Smooth muscle cell (in vitro differentiated cells): ENCODE measurements around the gene TMED5. TPM values are rescaled to one million over a fixed set of nuclear protein-coding genes. Genes with fewer than 3 reads are reported as not detected.

ENCODE experiments used
- DNase-seq: peaks from one replicate; lab custom pipeline; 2025; ENCODE audit not compliant: unreplicated experiment; lab: John Stamatoyannopoulos, UW
- H2AFZ ChIP-seq: fragments of 200-600 bp; sonication (generic); 2 replicates; pipeline ENCODE4 v1.6.0; 2016; ENCODE audit warnings: antibody characterized with exemption, low read depth, mild to moderate bottlenecking
- H3F3A ChIP-seq: fragments of 200-600 bp; sonication (generic); 2 replicates; pipeline ENCODE4 v1.6.0; 2017; ENCODE audit warnings: antibody characterized with exemption, low read depth
- H3K27ac ChIP-seq: fragments of 200-600 bp; sonication (generic); 2 replicates; pipeline ENCODE4 v1.5.1; 2016; ENCODE audit warnings: low read depth, mild to moderate bottlenecking
- H3K27me3 ChIP-seq: fragments of 200-600 bp; sonication (generic); 2 replicates; pipeline ENCODE4 v1.6.1; 2016; ENCODE audit warnings: low read depth, mild to moderate bottlenecking
- H3K36me3 ChIP-seq: fragments of 200-600 bp; sonication (generic); 2 replicates; pipeline ENCODE4 v1.5.1; 2016; ENCODE audit warnings: low read depth
- H3K4me1 ChIP-seq: fragments of 200-600 bp; sonication (generic); 2 replicates; pipeline ENCODE4 v1.5.1; 2016; ENCODE audit warnings: low read depth
- H3K4me2 ChIP-seq: fragments of 200-600 bp; sonication (generic); 2 replicates; pipeline ENCODE4 v1.6.0; 2016; ENCODE audit warnings: mild to moderate bottlenecking
- H3K4me3 ChIP-seq: fragments of 200-600 bp; sonication (generic); 2 replicates; pipeline ENCODE4 v1.5.1; 2016; ENCODE audit warnings: mild to moderate bottlenecking
- H3K79me2 ChIP-seq: fragments of 200-600 bp; sonication (generic); 2 replicates; pipeline ENCODE4 v1.6.0; 2016; ENCODE audit warnings: low read depth, mild to moderate bottlenecking
- H3K9ac ChIP-seq: fragments of 200-600 bp; sonication (generic); 2 replicates; pipeline ENCODE4 v1.6.0; 2016; ENCODE audit warnings: low read depth
- H3K9me3 ChIP-seq: fragments of 200-600 bp; sonication (generic); replicated peaks from 2 replicates; pipeline ENCODE4 v1.5.1; 2016; ENCODE audit warnings: low read depth
- H4K20me1 ChIP-seq: fragments of 200-600 bp; sonication (generic); 2 replicates; pipeline ENCODE4 v1.6.0; 2016; ENCODE audit warnings: low read depth
- WGBS: methylation state at CpG from one replicate; pipeline ENCODE4 v1.1.7; 2016; ENCODE audit warnings: low lambda C conversion rate; 5-methylcytosine and 5-hydroxymethylcytosine counted together
- polyA plus RNA-seq: library from polyadenylated mRNA; unstranded; fragments of >200 nt; fragmentation: Nextera tagmentation; extraction: Ambion mirVana; gene quantifications from 2 replicates; pipeline ENCODE4 v1.2.1, GENCODE V29; 2016
- total RNA-seq: library from RNA; depleted of rRNA; stranded (reverse); fragments of >200 nt; gene quantifications from 2 replicates; pipeline ENCODE4 v1.2.3, GENCODE V29; 2014
- TF ChIP-seq, protein P1 (sequence below): fragments of 200-600 bp; sonication (generic); IDR thresholded peaks from 2 replicates; pipeline ENCODE4 v1.5.1; 2017; ENCODE audit warnings: borderline replicate concordance, mild to moderate bottlenecking, antibody characterized with exemption; ENCODE audit not compliant: insufficient read depth, poor library complexity, severe bottlenecking

Gene TMED5
- total and polyA plus RNA-seq, 2 experiments from 2014 or later = 26.8 to 61.7 TPM

- no peak for DNase-seq
- Histone ChIP-seq H3K79me2 (no peaks in the 10 kb centered on the region), H3K4me2 (no peak overlapping the region), H3K4me1 (no peaks in the 10 kb centered on the region), H2AFZ (no peak overlapping the region), H3F3A (no peaks in the 10 kb centered on the region), H3K27ac (no peak overlapping the region), H4K20me1 (no peaks in the 10 kb centered on the region), H3K4me3 (no peak overlapping the region), H3K9me3 (no peaks in the 10 kb centered on the region), H3K36me3 (peaks cover 25% of the 10 kb centered on the region), H3K27me3 (no peaks in the 10 kb centered on the region), H3K9ac (no peak overlapping the region)
- TF ChIP-seq, protein P1, sequence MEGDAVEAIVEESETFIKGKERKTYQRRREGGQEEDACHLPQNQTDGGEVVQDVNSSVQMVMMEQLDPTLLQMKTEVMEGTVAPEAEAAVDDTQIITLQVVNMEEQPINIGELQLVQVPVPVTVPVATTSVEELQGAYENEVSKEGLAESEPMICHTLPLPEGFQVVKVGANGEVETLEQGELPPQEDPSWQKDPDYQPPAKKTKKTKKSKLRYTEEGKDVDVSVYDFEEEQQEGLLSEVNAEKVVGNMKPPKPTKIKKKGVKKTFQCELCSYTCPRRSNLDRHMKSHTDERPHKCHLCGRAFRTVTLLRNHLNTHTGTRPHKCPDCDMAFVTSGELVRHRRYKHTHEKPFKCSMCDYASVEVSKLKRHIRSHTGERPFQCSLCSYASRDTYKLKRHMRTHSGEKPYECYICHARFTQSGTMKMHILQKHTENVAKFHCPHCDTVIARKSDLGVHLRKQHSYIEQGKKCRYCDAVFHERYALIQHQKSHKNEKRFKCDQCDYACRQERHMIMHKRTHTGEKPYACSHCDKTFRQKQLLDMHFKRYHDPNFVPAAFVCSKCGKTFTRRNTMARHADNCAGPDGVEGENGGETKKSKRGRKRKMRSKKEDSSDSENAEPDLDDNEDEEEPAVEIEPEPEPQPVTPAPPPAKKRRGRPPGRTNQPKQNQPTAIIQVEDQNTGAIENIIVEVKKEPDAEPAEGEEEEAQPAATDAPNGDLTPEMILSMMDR = no peak
- 91% methylated on average over 1 of the region's 1 CpG for WGBS
Observed at GRCh38 chr1:93140106-93140505, 40.1 kb downstream of the TMED5 start.

DNA sequence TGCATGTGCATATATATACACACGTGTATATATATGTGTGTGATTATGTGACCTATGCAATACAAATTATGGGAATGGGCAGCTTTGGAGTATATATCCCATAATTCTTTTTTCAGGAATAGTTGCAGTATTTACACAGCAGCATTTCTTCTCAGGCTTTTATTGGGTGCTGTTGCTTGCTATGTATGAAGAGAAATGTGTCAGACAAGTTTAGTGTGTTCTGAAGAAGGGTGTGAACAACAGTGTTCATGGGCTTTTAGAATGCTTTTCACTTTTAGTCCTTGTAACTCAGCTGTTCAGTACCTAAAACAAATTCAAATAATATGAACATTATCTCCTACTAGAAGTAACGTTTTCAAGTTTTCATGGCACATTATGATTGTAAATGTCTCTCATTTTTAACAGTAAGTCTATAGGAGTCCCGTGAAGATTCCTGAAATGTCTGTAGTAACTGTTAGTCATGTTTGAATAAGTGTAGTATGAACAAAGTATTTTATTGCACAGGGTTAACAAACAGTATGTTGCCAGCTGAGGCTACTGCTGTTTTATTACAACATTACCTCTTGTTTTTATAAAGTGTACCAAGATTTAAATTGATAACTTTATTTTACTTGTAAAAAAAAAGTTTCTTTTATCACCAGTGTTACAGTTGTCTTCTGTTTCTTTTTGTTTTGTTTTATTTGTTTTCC lies 42.5 kb downstream of the TMED5 start:
- Histone ChIP-seq H3K79me2 (no peaks in the 10 kb centered on the region), H3K9ac (no peak overlapping the region), H4K20me1 (no peaks in the 10 kb centered on the region), H3K4me1 (no peaks in the 10 kb centered on the region), H3F3A (no peaks in the 10 kb centered on the region), H3K27ac (no peak overlapping the region), H3K27me3 (no peaks in the 10 kb centered on the region), H3K36me3 (peaks cover 25% of the 10 kb centered on the region), H2AFZ (no peak overlapping the region), H3K9me3 (no peaks in the 10 kb centered on the region), H3K4me2 (no peak overlapping the region), H3K4me3 (no peak overlapping the region)
- TF ChIP-seq, protein P1 = no peak
- 63% methylated on average over 3 of the region's 3 CpGs for WGBS
- no peak for DNase-seq

DNA sequence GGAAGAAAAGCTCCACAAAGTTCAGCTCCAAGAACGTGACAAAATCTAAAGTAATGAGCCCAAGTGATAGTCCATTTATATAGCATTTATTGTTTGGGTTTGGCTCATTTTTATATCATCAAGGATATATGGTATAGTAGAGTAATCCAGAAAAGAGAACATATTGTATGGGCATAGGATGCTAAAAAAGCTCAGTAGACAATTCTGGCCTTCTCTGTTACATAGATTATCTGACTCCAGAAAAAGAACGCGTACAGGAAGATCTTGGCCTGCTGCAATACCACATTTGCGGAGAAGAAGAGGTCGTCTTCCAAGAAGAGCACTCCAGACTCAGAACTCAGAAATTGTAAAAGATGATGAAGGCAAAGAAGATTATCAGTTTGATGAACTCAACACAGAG lies 43.8 kb downstream of the TMED5 start:
- peaks cover 25% of the 10 kb centered on the region for H3K36me3 ChIP-seq
- no peaks in the 10 kb centered on the region for H3F3A ChIP-seq
- no peak overlapping the region for H3K27ac ChIP-seq
- H3K9ac ChIP-seq = no peak overlapping the region
- TF ChIP-seq, protein P1 = no peak
- H3K27me3 ChIP-seq = no peaks in the 10 kb centered on the region
- H3K79me2 ChIP-seq = no peaks in the 10 kb centered on the region
- no peaks in the 10 kb centered on the region for H3K9me3 ChIP-seq
- H2AFZ ChIP-seq = no peak overlapping the region
- H3K4me1 ChIP-seq = no peaks in the 10 kb centered on the region
- DNase-seq = no peak
- H3K4me2 ChIP-seq = no peak overlapping the region
- peaks cover 2% of the 10 kb centered on the region for H4K20me1 ChIP-seq
- 96% methylated on average over 5 of the region's 5 CpGs for WGBS
- H3K4me3 ChIP-seq = no peak overlapping the region

DNA sequence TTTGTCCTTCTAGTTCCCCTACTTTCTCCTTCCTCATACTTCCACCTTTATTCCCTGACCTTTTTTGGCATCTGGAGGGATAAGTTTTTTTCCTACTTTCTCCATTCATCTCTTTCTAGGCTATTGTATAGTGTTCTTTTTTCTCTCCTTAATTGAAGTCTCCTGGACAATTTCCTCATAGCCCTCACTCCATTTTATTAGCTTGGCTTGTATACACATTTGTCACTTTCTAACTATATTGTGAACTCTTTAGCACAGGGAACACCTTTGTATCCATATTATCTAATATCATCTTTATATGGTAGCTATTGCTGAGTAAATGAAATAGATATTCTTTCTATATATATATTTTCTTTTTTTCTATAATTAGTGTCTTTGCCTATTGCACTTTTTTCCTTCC lies 47.6 kb downstream of the TMED5 start:
- Histone ChIP-seq H3K9me3 (no peaks in the 10 kb centered on the region), H3K4me2 (no peak overlapping the region), H3K4me3 (no peak overlapping the region), H3K36me3 (peaks cover 10% of the 10 kb centered on the region), H3K27me3 (no peaks in the 10 kb centered on the region), H3F3A (no peaks in the 10 kb centered on the region), H4K20me1 (peaks cover 2% of the 10 kb centered on the region), H3K4me1 (no peaks in the 10 kb centered on the region), H3K79me2 (peaks cover 4% of the 10 kb centered on the region), H3K9ac (no peak overlapping the region), H2AFZ (no peak overlapping the region), H3K27ac (no peak overlapping the region)
- TF ChIP-seq, protein P1 = no peak
- DNase-seq = no peak
